Neutrophil (primary cell): ENCODE measurements around the gene TEX10.
"Not testable (repeated sequence)": the region's sequence is repeated elsewhere in the genome, so short reads cannot be mapped to it uniquely, and the experiment has no call there.

Source experiments
- H3K27ac ChIP-seq: fragments of 200-600 bp; sonication (generic); 2 replicates; pipeline ENCODE4 v1.5.1; 2016; ENCODE audit warnings: mild to moderate bottlenecking, moderate library complexity
- H3K27me3 ChIP-seq: fragments of 200-600 bp; sonication (generic); 2 replicates; pipeline ENCODE4 v1.6.0; 2016; ENCODE audit warnings: mild to moderate bottlenecking
- H3K36me3 ChIP-seq: fragments of 200-600 bp; sonication (generic); 2 replicates; pipeline ENCODE4 v1.5.1; 2017
- H3K4me1 ChIP-seq, 2 experiments: fragments of 200-600 bp in 1 of 2; sonication (generic) in 1 of 2; 1 replicate in 1 of 2; 2 replicates in 1 of 2; pipeline versions ENCODE4 v1.5.1 to v1.6.1; 2013 to 2016; ENCODE audit warnings: low read depth in 1 of 2, low read length in 1 of 2, mild to moderate bottlenecking in 1 of 2, moderate library complexity in 1 of 2; ENCODE audit not compliant: control insufficient read depth in 1 of 2, insufficient read depth in 1 of 2
- H3K4me3 ChIP-seq, 2 experiments: fragments of 200-600 bp in 1 of 2; sonication (generic) in 1 of 2; 1 replicate in 1 of 2; 2 replicates in 1 of 2; pipeline ENCODE4 v1.5.1; 2013 to 2016; ENCODE audit warnings: low read depth in 1 of 2, low read length in 1 of 2, mild to moderate bottlenecking in 1 of 2, moderate library complexity in 1 of 2
- H3K9me3 ChIP-seq: fragments of 200-600 bp; sonication (generic); 2 replicates; pipeline ENCODE4 v1.5.1; 2016
- TF ChIP-seq, protein P1 (sequence below): fragments of 200-600 bp; sonication (generic); IDR thresholded peaks from 2 replicates; pipeline ENCODE4 v1.5.1; 2016; ENCODE audit warnings: antibody characterized with exemption

Gene TEX10

DNA sequence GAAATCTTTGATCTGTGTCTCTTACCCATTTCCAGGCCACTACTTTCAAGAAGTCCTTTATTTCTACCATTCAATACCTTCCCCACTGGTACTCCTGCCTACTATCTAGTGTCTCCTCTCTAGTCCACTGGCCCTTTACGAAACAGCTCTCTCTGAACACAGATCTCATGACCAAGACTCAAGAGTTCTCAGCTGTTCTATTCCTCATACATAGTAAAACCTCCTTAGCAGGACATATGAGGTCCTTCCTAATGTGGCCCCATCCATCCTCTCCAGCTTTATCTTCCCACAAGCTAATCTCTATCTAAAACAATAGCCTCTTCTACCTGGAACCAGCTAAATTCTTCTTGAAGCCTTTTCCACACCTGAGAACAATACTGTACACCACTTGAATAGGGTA lies 2.6 kb downstream of the TEX10 start:
- Histone ChIP-seq H3K27me3 (no peaks in the 10 kb centered on the region), H3K4me1 (peaks cover 13 to 15% of the 10 kb centered on the region in 2 experiments), H3K27ac (no peak overlapping the region), H3K36me3 (no peaks in the 10 kb centered on the region), H3K4me3 (no peak overlapping the region), H3K9me3 (no peaks in the 10 kb centered on the region)
- TF ChIP-seq, protein P1, sequence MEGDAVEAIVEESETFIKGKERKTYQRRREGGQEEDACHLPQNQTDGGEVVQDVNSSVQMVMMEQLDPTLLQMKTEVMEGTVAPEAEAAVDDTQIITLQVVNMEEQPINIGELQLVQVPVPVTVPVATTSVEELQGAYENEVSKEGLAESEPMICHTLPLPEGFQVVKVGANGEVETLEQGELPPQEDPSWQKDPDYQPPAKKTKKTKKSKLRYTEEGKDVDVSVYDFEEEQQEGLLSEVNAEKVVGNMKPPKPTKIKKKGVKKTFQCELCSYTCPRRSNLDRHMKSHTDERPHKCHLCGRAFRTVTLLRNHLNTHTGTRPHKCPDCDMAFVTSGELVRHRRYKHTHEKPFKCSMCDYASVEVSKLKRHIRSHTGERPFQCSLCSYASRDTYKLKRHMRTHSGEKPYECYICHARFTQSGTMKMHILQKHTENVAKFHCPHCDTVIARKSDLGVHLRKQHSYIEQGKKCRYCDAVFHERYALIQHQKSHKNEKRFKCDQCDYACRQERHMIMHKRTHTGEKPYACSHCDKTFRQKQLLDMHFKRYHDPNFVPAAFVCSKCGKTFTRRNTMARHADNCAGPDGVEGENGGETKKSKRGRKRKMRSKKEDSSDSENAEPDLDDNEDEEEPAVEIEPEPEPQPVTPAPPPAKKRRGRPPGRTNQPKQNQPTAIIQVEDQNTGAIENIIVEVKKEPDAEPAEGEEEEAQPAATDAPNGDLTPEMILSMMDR = no peak

DNA sequence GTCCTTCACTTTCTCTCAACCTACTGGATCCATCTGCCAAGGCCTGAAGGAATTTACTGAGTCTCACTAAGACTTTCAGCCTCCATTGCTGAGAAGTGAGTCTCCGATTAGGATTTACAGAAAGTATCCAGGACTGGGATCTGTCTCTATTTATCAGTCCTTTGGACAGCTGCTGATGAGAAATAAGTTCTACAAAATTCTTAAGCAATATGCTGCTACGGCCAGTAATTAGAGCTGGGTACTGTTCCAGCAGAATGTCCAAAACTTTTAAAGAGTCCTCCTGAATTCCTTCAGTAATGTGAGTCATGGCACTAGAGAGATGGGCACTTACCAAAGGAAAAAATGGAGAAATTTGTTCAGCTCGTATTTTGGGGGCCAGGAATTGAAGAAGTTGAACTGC lies 5.9 kb downstream of the TEX10 start:
- Histone ChIP-seq H3K27me3 (no peaks in the 10 kb centered on the region), H3K4me1 (peaks cover 2 to 5% of the 10 kb centered on the region in 2 experiments), H3K27ac (no peak overlapping the region), H3K4me3 (no peak overlapping the region), H3K36me3 (no peaks in the 10 kb centered on the region), H3K9me3 (no peaks in the 10 kb centered on the region)
- TF ChIP-seq, protein P1 = no peak

DNA sequence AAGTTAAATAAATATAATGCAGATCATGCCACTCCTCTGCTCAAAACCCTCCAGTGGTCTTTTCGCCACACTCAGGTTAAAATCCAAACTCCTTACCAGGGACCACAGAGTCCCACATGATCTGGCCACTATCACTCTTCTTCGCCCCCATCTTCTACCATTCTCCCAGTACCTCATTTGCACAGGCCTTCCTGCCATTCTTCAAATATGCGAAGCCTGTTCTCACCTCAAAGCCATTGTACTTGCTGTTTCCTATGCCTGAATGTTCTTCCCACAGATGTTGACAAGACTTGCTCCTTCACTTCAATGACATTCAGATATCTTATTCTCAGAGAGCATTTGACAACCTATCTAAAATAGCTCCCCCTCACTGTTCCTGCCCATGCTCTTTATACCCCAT lies 10.9 kb downstream of the TEX10 start:
- Histone ChIP-seq H3K4me3 (no peak overlapping the region), H3K9me3 (no peaks in the 10 kb centered on the region), H3K27me3 (no peaks in the 10 kb centered on the region), H3K4me1 (no peaks in the 10 kb centered on the region), H3K27ac (no peak overlapping the region), H3K36me3 (no peaks in the 10 kb centered on the region)
- TF ChIP-seq, protein P1 = no peak

DNA sequence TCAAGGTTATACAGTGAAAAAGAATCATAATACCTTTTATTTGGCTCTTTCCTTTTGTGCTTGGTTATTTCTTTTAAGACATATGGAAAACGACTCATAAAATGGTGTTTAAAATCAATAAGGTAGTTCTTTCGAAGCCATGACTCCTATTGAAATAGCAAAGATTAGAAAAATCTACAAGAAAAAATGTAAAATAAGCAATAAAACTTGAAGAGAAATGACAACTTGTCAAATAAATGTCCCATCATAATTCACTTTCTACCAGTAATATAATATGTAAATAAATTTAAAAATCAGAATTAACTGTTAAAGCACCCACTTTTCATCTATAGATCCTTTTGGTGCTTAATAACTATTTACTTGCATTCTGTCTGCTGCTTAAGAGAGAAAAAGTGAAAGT lies 12.5 kb downstream of the TEX10 start:
- no peak overlapping the region for H3K27ac ChIP-seq
- no peaks in the 10 kb centered on the region for H3K36me3 ChIP-seq
- no peaks in the 10 kb centered on the region for H3K9me3 ChIP-seq
- H3K4me3 ChIP-seq = no peak overlapping the region
- no peaks in the 10 kb centered on the region for H3K4me1 ChIP-seq
- H3K27me3 ChIP-seq = no peaks in the 10 kb centered on the region
- TF ChIP-seq, protein P1 = no peak

DNA sequence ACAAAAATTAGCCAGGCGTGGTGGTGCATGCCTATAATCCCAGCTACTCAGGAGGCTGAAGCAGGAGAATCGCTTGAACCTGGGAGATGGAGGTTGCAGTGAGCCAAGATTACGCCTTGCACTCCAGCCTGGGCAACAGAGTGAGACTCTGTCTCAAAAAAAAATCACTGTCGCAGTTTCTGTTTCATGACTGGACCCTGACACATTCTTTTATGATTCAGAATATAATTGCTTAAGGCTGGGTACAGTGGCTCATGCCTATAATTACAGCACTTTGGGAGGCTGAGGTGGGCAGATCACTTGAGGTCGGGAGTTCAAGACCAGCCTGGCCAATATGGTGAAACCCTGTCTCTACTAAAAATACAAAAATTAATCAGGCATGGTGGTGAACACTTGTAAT lies 14.0 kb downstream of the TEX10 start:
- H3K27me3 ChIP-seq, H3K36me3 ChIP-seq, H3K4me1 ChIP-seq, H3K4me3 ChIP-seq, H3K27ac ChIP-seq, H3K9me3 ChIP-seq: not testable (repeated sequence)

DNA sequence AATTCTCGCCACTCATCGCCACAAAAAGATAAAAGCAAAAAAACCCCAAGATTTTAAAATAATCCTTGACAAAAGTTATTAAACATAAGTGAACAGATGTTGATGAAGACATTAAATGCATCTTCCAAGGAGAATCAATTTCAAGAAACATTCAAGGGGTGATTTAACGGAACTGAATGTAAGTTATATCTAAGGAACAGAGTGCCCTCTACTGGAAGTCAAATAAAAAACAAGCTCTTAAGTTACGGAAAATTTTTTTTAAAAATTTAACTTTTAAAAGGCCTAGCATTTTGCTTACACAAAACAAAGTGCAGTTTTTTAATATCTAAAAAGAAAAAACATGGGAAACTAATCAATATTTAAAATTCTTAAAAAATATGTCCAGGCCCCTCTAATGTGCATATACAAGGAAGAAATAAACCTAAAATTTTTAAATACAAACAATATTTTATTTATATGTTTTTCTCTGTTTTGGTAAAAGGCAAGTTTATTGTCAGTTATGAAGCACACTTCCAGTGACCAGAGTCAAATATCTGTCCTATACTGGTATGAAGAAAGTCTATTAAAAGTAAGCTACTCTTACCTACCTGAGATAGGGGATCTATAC lies 28.0 kb downstream of the TEX10 start:
- no peaks in the 10 kb centered on the region for H3K4me1 ChIP-seq
- no peak overlapping the region for H3K27ac ChIP-seq
- no peak overlapping the region for H3K4me3 ChIP-seq
- no peaks in the 10 kb centered on the region for H3K9me3 ChIP-seq
- TF ChIP-seq, protein P1 = no peak
- peaks cover 15% of the 10 kb centered on the region for H3K36me3 ChIP-seq
- H3K27me3 ChIP-seq = no peaks in the 10 kb centered on the region
